GM18861 (cell line): ENCODE data around the gene ACOT2.
"Not testable (repeated sequence)": the region's sequence is repeated elsewhere in the genome, so short reads cannot be mapped to it uniquely, and the experiment has no call there.

Experiments
- ATAC-seq: cut with Tn5 transposase; IDR thresholded peaks from one replicate; pipeline ENCODE4 v1.9.1; 2021; ENCODE audit not compliant: unreplicated experiment

ACOT2 gene

GRCh38 chr14:73567951-73568885, 795 bp upstream of the ACOT2 start:
- no peak for ATAC-seq

GRCh38 chr14:73568886-73569184, 178 bp upstream of the ACOT2 start:
- not testable (repeated sequence) for ATAC-seq

- ATAC-seq, result peak; percentile 56
Observed at GRCh38 chr14:73570913-73571312, 1.9 kb downstream of the ACOT2 start.

- ATAC-seq, result not testable (repeated sequence)
Observed at GRCh38 chr14:73573034-73573433, 4.0 kb downstream of the ACOT2 start.

- not testable (repeated sequence) for ATAC-seq
Observed at GRCh38 chr14:73573740-73574139, 4.7 kb downstream of the ACOT2 start.

- not testable (repeated sequence) for ATAC-seq
Observed at GRCh38 chr14:73574251-73574650, 5.2 kb downstream of the ACOT2 start.

GRCh38 chr14:73576391-73576790, 7.4 kb downstream of the ACOT2 start:
- no peak for ATAC-seq

- ATAC-seq, result not testable (repeated sequence)
Observed at GRCh38 chr14:73577214-73577613, 8.2 kb downstream of the ACOT2 start.

GRCh38 chr14:73582102-73582979, 13.3 kb downstream of the ACOT2 start:
- not testable (repeated sequence) for ATAC-seq

- ATAC-seq, result no peak
Observed at GRCh38 chr14:73588695-73589094, 19.7 kb downstream of the ACOT2 start.

- ATAC-seq, result no peak
Observed at GRCh38 chr14:73589116-73589515, 20.1 kb downstream of the ACOT2 start.

- ATAC-seq, result not testable (repeated sequence)
Observed at GRCh38 chr14:73590673-73591004, 21.6 kb downstream of the ACOT2 start.

GRCh38 chr14:73591690-73592449, 22.9 kb downstream of the ACOT2 start, which contains the start of gene ACOT4:
ACOT4 (plus strand) TSS chr14:73591873; CDS start chr14:73591960, 87 bp downstream.
- no peak for ATAC-seq

GRCh38 chr14:73594491-73594890, 25.5 kb downstream of the ACOT2 start:
- no peak for ATAC-seq

- no peak for ATAC-seq
Observed at GRCh38 chr14:73599499-73599898, 30.5 kb downstream of the ACOT2 start.

- ATAC-seq, result no peak
Observed at GRCh38 chr14:73602994-73603393, 34.0 kb downstream of the ACOT2 start.

- ATAC-seq, result no peak
Observed at GRCh38 chr14:73606271-73606670, 37.3 kb downstream of the ACOT2 start.

- ATAC-seq, result no peak
Observed at GRCh38 chr14:73607241-73607640, 38.2 kb downstream of the ACOT2 start.

GRCh38 chr14:73610687-73611086, 41.7 kb downstream of the ACOT2 start:
- no peak for ATAC-seq

- ATAC-seq, result peak; percentile 62
Observed at GRCh38 chr14:73612339-73613045, 43.5 kb downstream of the ACOT2 start, which contains the start of gene ACOT6. ACOT6 (plus strand) TSS chr14:73612517; CDS start chr14:73612572, 55 bp downstream.
